HG03095 (cell line): ENCODE measurements around the gene GRM5.
"Not testable (repeated sequence)": the region's sequence is repeated elsewhere in the genome, so short reads cannot be mapped to it uniquely, and the experiment has no call there.

ENCODE experiments used
- ATAC-seq: cut with Tn5 transposase; IDR thresholded peaks from one replicate; pipeline ENCODE4 v1.9.1; 2021; ENCODE audit warnings: moderate library complexity; ENCODE audit not compliant: unreplicated experiment

GRM5 gene

GRCh38 chr11:88511006-88511405, 554.8 kb downstream of the GRM5 start:
- no peak for ATAC-seq

- no peak for ATAC-seq
Observed at GRCh38 chr11:88508759-88509581, 556.8 kb downstream of the GRM5 start.

DNA sequence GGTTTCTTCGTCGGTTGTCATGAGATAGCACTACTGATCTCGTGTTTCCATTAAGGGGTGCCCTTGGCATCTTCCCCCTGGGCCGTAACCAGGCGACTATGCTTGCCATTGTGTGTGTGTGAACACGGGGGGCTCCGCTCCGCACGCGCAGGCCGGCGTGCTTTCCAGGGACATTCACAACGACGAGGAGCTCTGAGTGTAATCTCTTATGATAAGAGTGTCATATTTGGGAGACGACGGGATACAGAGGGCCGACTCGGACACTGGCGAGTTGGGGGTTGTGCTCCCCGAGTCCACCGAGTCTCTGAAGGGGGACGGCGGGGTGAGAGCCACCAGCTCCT, 557.4 kb downstream of the GRM5 start:
- ATAC-seq = no peak

DNA sequence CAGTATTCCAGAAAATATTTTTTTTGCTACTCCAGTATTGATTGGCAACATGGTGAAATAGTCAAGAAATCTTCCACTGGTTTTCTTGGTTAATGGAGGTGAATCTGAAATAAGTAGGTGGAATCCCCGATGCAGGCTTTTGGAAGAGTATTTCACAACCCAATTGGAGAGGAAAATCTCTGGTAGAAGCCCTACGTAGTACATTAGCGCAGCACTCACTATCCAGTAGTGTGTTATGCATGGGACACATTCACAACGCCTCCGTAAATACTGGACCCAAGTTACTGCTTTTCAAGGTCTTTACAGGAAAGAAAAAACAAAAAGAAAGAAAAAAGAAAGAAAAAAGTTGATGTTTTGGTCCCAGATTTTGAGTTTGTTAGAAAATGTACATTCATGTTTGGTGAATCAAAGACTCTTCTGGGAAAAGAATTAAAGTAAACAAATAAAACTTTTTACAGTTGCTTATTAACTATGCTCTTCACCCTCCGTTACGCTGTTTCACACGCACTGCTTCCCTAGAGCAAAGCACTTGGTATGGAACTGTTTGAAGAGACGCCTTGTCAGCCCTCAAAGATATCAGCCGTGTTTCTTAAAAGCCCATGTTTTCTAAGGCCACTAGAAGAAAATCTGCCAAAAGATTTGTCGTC, 557.9 kb downstream of the GRM5 start:
- no peak for ATAC-seq

GRCh38 chr11:88501541-88501940, 564.2 kb downstream of the GRM5 start:
- no peak for ATAC-seq

- no peak for ATAC-seq
Observed at GRCh38 chr11:88495836-88496235, 569.9 kb downstream of the GRM5 start.

- no peak for ATAC-seq
Observed at GRCh38 chr11:88494848-88495247, 570.9 kb downstream of the GRM5 start.

DNA sequence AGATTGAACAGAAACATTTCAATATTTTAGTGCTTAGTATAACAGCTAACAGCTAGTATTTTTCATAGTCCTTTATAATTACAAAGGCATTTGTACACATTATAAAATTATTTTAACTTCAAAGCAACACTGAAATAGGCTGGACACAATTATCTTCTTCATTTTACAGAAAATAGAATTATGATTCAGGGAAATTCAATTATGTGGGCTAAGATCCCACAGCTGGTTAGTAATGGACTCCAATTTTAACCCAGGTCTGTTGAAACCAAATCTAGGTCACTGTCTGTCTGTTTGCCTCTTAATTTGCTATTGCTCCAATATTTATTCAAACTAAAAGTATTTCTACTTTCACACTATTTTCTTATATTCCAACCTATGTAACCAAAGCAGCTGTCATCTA, 574.1 kb downstream of the GRM5 start:
- ATAC-seq = no peak

DNA sequence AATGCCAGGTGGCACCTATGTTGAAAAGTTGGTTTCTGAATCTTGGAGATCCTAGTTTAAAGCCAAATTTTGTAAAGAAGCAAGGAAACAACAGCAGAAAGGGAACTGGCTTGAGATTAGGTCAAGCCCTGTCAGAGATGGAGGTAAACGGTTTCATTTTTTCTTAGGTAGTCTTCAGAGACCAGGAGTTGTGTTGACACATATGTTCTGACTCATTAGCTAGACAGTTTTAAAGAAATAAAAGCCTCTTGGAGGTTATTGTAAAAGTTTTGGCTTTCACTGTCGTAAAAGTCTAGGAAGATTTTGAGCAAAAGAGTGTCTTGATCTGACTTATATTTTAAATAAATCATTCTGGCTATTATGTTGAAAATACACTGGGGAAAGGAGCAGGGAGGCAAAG, 576.8 kb downstream of the GRM5 start:
- ATAC-seq = no peak

DNA sequence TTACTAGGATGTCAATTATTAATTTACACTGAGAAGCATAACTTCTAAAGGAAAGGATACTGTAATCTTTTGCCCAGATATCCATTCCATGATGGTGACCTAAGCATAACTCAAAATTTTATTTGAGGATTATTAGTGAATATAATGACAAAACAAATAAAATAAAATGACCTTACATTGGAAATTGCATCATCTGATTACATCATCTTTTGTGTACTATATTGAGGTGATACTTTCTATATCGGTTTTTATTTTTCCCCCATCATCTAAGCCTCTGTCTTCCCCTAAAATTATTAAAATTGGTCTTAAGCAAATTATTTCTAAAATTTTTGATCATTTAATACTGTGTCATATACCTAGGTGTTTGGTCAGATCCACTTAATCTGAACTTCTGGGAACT, 578.1 kb downstream of the GRM5 start:
- no peak for ATAC-seq

DNA sequence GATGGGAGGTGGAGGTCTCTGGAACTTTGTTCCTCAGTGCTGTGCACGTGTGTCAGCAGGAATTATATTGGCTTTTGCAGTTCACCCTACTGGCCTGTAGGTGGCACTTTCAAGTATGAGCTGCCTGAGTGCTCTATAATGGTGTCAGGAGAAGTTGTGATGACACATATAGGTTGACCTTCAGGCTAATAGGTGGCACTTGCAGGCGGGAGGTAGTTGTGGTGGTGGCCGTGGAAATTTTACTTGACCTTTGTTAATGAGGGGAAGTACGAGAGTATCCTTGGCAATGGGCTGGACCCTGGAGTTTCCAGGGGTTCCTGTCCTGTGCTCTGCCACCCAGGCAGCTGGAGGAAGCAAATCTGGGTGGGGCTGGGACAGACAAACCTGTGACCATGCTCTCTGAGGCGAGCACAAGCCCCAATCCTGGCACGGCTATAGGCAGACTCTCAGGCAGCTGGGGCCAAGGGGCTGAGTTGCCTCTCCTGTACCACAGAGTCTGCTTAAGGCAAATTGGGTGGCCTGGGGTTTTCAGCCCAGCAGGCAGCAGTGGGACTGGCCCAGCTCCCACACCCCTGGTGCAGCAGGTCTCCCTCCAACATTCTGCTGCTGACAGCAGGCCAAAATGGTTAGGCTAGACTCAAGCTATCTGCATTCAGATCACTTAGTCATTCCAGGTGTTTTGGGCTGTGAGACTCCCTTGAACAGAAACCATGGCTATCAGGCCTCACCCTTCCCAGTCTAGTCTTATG, 580.7 kb downstream of the GRM5 start:
- ATAC-seq = peak; percentile 87

DNA sequence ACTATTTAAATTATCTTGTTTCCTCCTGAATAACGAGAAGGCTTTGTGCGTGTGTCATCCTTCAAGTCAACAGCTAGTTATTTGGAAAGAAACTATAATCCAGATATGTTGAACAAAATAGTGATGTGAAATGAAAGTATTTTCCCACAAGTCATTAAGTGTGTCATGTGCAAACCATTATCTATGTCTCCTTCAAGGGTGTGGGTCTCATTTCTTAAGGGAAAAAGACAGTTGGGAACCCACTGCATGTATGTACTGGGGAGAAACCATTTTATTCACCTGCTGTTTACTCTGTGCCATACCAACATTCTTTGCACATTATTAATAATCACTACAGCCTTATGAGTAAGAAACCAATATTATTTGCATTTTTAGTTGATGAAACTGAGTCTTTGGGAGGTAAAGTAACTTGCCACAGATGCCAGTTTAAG, 582.9 kb downstream of the GRM5 start:
- ATAC-seq = no peak

GRCh38 chr11:88480223-88480622, 585.6 kb downstream of the GRM5 start:
- no peak for ATAC-seq

- ATAC-seq = no peak
Observed at GRCh38 chr11:88478136-88478815, 587.5 kb downstream of the GRM5 start.

GRCh38 chr11:88475991-88476418, 589.8 kb downstream of the GRM5 start:
- no peak for ATAC-seq

DNA sequence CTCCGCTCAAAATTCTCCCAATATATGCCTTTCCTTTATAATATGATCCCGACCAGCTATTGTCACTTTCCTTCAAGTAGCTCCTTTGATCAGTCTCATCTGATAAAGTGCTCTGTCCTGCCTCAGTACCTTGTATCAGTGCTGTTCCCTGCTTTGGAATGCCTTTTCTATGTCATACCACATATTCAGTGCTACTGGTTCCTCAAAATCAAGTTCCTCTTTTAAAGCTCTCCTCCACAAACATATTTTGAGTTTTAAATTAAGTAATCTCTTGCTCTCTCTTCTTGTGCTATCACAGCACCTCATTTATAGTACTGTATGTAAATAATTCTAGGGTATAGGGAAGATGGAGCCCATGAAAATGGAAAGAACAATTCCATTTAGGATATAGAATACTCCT, 591.1 kb downstream of the GRM5 start:
- ATAC-seq = no peak

- no peak for ATAC-seq
Observed at GRCh38 chr11:88469561-88470225, 596.1 kb downstream of the GRM5 start.

- ATAC-seq = no peak
Observed at GRCh38 chr11:88464528-88464927, 601.3 kb downstream of the GRM5 start.

DNA sequence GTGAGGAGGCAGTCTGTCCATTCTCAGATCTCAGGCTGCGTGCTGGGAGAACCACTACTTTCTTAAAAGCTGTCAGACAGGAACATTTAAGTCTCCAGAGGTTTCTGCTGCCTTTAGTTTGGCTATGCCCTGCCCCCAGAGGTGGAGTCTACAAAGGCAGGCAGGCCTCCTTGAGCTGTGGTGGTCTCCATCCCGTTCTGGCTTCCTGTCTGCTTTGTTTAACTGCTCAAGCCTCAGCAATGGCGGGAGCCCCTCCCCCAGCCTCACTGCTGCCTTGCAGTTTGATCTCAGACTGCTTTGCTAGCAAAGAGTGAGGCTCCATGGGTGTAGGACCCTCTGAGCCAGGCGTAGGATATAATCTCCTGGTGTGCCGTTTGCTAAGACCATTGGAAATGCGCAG, 602.5 kb downstream of the GRM5 start:
- ATAC-seq = not testable (repeated sequence)

DNA sequence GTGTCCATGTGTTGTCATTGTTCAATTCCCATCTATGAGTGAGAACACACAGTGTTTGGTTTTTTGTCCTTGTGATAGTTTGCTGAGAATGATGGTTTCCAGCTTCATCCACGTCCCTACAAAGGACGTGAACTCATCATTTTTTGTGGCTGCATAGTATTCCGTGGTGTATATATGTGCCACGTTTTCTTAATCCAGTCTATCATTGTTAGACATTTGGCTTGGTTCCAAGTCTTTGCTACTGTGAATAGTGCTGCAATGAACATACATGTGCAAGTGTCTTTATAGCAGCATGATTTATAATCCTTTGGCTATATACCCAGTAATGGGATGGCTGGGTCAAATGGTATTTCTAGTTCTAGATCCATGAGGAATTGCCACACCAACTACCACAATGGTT, 607.7 kb downstream of the GRM5 start:
- not testable (repeated sequence) for ATAC-seq

GRCh38 chr11:88455974-88456373, 609.8 kb downstream of the GRM5 start:
- ATAC-seq = no peak
